ENCODE data around the gene SASH1. TPM values are rescaled to one million over a fixed set of nuclear protein-coding genes. Genes with fewer than 3 reads are reported as not detected.

The SASH1 gene
- total RNA-seq, 1 donor from 2014 or later, result 86.4 TPM

DNA sequence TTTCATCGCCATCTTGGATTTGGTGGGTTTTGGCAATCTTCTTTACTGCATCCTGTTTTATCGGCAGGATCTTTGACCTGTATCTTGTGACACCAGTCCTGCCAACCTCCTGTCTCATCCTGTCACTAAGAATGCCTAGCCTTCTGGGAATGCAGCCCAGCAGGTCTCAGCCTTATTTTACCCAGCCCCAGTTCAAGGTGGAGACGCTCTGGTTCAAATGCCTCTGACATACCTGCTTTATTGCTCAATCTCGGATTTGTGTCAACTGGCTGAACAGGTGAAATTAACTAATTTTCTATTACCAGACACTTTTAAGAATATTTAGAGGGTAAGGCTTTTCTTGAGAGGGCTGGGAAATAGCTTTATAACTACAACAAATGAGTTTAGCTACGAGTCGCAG, 102.5 kb downstream of the SASH1 start:
- H3K4me1 ChIP-seq, result peaks cover 24% of the 10 kb centered on the region
- H3K27ac ChIP-seq, result no peak overlapping the region

GRCh38 chr6:148445620-148446019, 103.0 kb downstream of the SASH1 start:
- Histone ChIP-seq H3K27me3 (no peaks in the 10 kb centered on the region), H3K27ac (no peak overlapping the region), H3K9me3 (no peaks in the 10 kb centered on the region), H3K4me3 (no peak overlapping the region), H3K4me1 (peaks cover 19% of the 10 kb centered on the region), H3K36me3 (no peaks in the 10 kb centered on the region)
- intact Hi-C loops (cut with DNase I), result no loop called here
- DNase-seq (ENCODE audit: extremely low spot score in 2 of 2), result no peak
- TF ChIP-seq CTCF (IDR thresholded peaks at IDR 0.05) (no peak), POLR2AphosphoS5 (IDR thresholded peaks at IDR 0.05; ENCODE audit: insufficient read depth in 1 of 2, low read depth in 1 of 2) (no peak), POLR2A (IDR thresholded peaks at IDR 0.05) (no peak)

More for the DNA sequence above, 102.5 kb downstream of the SASH1 start:
- TF ChIP-seq POLR2A (IDR thresholded peaks at IDR 0.05) (no peak), POLR2AphosphoS5 (IDR thresholded peaks at IDR 0.05; ENCODE audit: insufficient read depth in 1 of 2, low read depth in 1 of 2) (no peak), CTCF (IDR thresholded peaks at IDR 0.05) (no peak)
- Histone ChIP-seq H3K4me3 (no peak overlapping the region), H3K36me3 (no peaks in the 10 kb centered on the region), H3K27me3 (no peaks in the 10 kb centered on the region), H3K9me3 (no peaks in the 10 kb centered on the region)
- intact Hi-C loops (cut with DNase I), result no loop called here
- DNase-seq (ENCODE audit: extremely low spot score in 2 of 2), result no peak

DNA sequence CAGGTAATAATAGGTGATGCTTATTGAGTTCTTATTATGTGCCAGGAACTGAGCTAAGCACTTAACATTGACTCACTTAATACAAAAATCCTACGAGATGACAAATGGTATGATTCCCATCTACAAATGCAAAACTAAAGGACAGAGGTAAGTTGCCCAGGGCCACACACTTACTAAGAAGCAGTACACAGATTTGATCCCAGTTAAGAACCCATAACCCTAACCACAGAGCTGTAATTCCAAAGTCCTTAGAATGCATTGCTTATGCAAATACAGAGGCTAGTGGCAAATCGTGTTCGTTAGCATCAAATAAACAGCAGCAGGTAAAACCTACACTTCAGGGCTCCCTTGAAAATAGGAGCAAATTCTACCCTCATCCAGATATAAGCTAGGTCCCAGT, 104.0 kb downstream of the SASH1 start:
- no peaks in the 10 kb centered on the region for H3K36me3 ChIP-seq
- intact Hi-C loops (cut with DNase I), result no loop called here
- no peak overlapping the region for H3K4me3 ChIP-seq
- no peak overlapping the region for H3K27ac ChIP-seq
- TF ChIP-seq POLR2AphosphoS5 (IDR thresholded peaks at IDR 0.05; ENCODE audit: insufficient read depth in 1 of 2, low read depth in 1 of 2), result no peak
- no peak for TF ChIP-seq CTCF (IDR thresholded peaks at IDR 0.05)
- no peak for TF ChIP-seq POLR2A (IDR thresholded peaks at IDR 0.05)
- H3K27me3 ChIP-seq, result no peaks in the 10 kb centered on the region
- no peaks in the 10 kb centered on the region for H3K9me3 ChIP-seq
- H3K4me1 ChIP-seq, result peaks cover 8% of the 10 kb centered on the region
- no peak for DNase-seq (ENCODE audit: extremely low spot score in 2 of 2)

GRCh38 chr6:148447521-148448230, 105.0 kb downstream of the SASH1 start:
- intact Hi-C loops (cut with DNase I), result no loop called here
- Histone ChIP-seq H3K4me1 (no peaks in the 10 kb centered on the region), H3K4me3 (no peak overlapping the region), H3K9me3 (no peaks in the 10 kb centered on the region), H3K27ac (no peak overlapping the region), H3K27me3 (no peaks in the 10 kb centered on the region), H3K36me3 (no peaks in the 10 kb centered on the region)
- TF ChIP-seq POLR2AphosphoS5 (IDR thresholded peaks at IDR 0.05; ENCODE audit: insufficient read depth in 1 of 2, low read depth in 1 of 2) (no peak), CTCF (IDR thresholded peaks at IDR 0.05) (no peak), POLR2A (IDR thresholded peaks at IDR 0.05) (no peak)
- no peak for DNase-seq (ENCODE audit: extremely low spot score in 2 of 2)

- no peak for DNase-seq (ENCODE audit: extremely low spot score in 2 of 2)
- Histone ChIP-seq H3K9me3 (no peaks in the 10 kb centered on the region), H3K4me3 (no peak overlapping the region), H3K27ac (no peak overlapping the region), H3K36me3 (no peaks in the 10 kb centered on the region), H3K27me3 (no peaks in the 10 kb centered on the region), H3K4me1 (no peaks in the 10 kb centered on the region)
- no peak for TF ChIP-seq POLR2A (IDR thresholded peaks at IDR 0.05)
- no peak for TF ChIP-seq CTCF (IDR thresholded peaks at IDR 0.05)
- TF ChIP-seq POLR2AphosphoS5 (IDR thresholded peaks at IDR 0.05; ENCODE audit: insufficient read depth in 1 of 2, low read depth in 1 of 2), result no peak
- intact Hi-C loops (cut with DNase I), result no loop called here
Observed at GRCh38 chr6:148448369-148449012, 105.9 kb downstream of the SASH1 start.
